ENCODE measurements around the gene SLC9C1. TPM values are rescaled to one million over a fixed set of nuclear protein-coding genes. Genes with fewer than 3 reads are reported as not detected.

Gene SLC9C1
- total RNA-seq, 1 donor from 2014 or later = 0.42 TPM

DNA sequence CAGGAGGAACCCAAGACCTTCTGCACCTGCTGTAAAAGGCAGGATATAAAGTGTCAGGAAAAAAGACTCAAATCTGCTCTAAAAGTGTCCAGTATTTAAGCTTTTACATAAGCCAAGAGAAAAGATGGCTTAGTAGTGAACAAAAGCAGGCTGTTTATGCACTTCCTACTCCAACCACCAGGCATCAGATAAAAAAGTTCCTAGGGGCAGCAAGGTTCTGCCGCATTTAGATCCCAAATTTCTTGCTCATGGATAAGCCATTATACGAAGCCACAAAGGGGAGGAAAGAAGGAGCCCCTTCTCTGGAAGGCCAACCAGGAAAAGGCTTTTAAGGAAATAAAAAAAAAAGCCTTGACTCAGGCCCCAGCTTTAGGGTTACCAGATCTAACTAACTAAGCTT lies 10.6 kb upstream of the SLC9C1 start:
- Mint-ChIP-seq H3K4me3 (no peak overlapping the region), H3K27me3 (ENCODE audit: low read depth) (no peaks in the 10 kb centered on the region), H3K4me1 (peaks cover 38% of the 10 kb centered on the region), H3K9me3 (peaks cover 5% of the 10 kb centered on the region), H3K27ac (ENCODE audit: unreplicated experiment) (no peak overlapping the region), H3K36me3 (ENCODE audit: low read depth) (no peaks in the 10 kb centered on the region)
- TF ChIP-seq, protein P1, sequence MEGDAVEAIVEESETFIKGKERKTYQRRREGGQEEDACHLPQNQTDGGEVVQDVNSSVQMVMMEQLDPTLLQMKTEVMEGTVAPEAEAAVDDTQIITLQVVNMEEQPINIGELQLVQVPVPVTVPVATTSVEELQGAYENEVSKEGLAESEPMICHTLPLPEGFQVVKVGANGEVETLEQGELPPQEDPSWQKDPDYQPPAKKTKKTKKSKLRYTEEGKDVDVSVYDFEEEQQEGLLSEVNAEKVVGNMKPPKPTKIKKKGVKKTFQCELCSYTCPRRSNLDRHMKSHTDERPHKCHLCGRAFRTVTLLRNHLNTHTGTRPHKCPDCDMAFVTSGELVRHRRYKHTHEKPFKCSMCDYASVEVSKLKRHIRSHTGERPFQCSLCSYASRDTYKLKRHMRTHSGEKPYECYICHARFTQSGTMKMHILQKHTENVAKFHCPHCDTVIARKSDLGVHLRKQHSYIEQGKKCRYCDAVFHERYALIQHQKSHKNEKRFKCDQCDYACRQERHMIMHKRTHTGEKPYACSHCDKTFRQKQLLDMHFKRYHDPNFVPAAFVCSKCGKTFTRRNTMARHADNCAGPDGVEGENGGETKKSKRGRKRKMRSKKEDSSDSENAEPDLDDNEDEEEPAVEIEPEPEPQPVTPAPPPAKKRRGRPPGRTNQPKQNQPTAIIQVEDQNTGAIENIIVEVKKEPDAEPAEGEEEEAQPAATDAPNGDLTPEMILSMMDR (conservative IDR thresholded peaks at IDR 0.05) = peak; percentile 56
- no peak for DNase-seq (ENCODE audit: low read depth, low spot score)

DNA sequence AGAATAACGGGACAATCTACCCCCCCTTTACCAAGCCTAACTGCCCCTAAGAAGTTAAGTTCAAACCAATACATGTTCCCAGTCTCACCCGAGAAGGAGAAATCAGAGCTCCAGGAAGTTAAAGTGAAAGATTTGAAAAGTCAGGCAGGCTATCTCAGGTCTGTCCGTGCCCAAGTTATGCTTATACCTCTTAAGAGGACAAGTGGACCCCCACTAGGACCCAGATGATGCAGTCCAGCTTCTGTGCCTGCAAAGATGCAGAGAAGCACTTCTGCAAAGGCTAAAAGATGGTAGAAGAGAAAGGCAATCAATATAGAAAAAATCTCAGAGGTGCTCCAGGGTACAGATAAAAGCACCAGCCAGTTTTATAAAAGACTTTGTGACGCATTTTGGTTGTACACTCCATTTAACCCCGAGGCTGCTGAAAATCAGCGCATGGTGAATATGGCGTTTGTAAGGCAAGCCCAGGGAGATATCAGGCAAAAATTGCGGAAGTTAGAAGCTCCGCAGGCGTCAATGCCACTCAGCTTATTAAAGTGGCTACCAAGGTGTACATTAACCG lies 9.8 kb upstream of the SLC9C1 start:
- no peaks in the 10 kb centered on the region for H3K36me3 Mint-ChIP-seq (ENCODE audit: low read depth)
- DNase-seq (ENCODE audit: low read depth, low spot score) = no peak

DNA sequence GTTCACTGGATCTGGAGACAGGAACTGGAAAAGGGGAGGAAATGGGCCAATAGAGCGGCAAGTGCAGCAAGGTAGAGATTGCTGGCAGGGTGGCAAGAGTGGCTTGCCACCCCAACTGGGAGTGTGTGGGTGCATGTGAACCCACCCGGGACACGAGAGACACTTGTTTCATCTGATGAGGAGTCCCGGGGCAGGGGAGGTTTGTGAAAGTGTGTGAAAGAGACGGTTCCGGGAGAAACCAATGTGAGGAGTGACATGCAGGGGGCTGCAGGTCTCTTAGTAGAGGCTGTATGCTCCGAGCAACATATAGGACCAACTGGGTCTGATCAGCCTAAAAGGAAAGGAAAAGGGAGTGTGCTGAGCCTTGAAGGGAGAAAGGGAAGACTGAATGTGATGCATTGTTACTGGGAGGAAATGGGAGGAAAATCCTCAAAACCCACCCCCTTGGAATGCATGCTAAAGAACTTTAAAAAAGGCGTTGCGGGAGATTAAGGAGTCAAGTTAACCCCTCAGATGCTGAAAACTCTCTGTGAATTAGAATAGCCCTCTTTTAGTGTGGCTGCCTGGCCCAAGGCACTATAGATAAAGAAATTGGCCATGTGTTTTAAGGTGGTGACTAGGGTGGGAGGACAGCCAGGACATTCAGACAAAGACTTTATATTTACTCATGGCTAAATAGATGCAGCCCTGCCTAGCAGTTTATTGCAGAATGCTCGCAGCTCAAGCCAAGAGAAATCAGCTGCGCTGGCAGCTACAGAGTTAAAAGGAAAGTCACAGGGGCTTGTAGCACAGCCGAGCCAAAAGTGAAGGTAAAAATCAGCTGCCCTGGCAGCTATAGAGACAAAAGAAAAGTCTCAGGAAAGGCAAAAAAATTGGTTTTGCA lies 9.1 kb upstream of the SLC9C1 start:
- H3K36me3 Mint-ChIP-seq (ENCODE audit: low read depth) = no peaks in the 10 kb centered on the region
- H3K4me3 Mint-ChIP-seq = no peak overlapping the region
- no peaks in the 10 kb centered on the region for H3K27me3 Mint-ChIP-seq (ENCODE audit: low read depth)
- H3K27ac Mint-ChIP-seq (ENCODE audit: unreplicated experiment) = no peak overlapping the region
- TF ChIP-seq, protein P1 (conservative IDR thresholded peaks at IDR 0.05) = no peak
- peaks cover 36% of the 10 kb centered on the region for H3K4me1 Mint-ChIP-seq
- H3K9me3 Mint-ChIP-seq = peaks cover 5% of the 10 kb centered on the region
- peak; percentile 38 for DNase-seq (ENCODE audit: low read depth, low spot score)

More for the DNA sequence above, 9.8 kb upstream of the SLC9C1 start:
- TF ChIP-seq, protein P1 (conservative IDR thresholded peaks at IDR 0.05) = no peak
- Mint-ChIP-seq H3K27ac (ENCODE audit: unreplicated experiment) (no peak overlapping the region), H3K9me3 (peaks cover 5% of the 10 kb centered on the region), H3K27me3 (ENCODE audit: low read depth) (no peaks in the 10 kb centered on the region), H3K4me3 (no peak overlapping the region), H3K4me1 (peaks cover 38% of the 10 kb centered on the region)

DNA sequence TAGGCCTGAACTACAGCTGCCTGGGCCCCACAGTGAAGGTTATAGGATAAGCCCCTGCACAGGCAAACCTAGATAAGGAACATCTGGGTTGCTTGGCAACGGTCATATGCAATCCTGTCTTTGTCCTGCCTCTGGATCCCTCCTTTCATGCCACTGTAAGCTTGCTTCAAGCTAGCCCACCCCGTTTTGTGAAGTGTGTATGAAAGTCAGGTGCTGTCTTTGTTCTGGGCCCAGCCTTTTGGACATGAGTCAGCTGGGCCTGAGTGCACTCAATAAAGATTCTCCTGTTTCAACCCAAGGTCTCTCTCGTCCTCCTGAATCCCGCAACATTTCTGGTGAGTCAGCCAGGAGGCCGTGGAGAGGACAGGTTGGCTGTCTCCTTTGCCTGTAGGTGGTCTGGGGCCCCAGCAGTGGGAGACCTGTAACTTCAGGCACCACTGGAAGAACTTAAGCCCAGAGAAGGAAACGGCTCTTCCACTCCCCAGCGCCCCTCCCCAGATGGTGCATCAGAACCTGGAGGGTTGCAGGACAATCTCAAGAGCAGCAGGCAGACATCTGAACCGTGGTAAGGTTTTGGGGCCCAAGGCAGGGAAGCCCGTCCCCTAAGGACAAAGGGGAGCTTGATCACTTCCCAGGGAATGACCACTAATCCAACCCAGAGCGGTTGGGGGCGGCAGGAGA lies 8.3 kb upstream of the SLC9C1 start:
- TF ChIP-seq, protein P1 (conservative IDR thresholded peaks at IDR 0.05) = no peak
- no peaks in the 10 kb centered on the region for H3K36me3 Mint-ChIP-seq (ENCODE audit: low read depth)
- H3K27me3 Mint-ChIP-seq (ENCODE audit: low read depth) = no peaks in the 10 kb centered on the region
- DNase-seq (ENCODE audit: low read depth, low spot score) = peak; percentile 26
- peaks cover 5% of the 10 kb centered on the region for H3K9me3 Mint-ChIP-seq
- H3K27ac Mint-ChIP-seq (ENCODE audit: unreplicated experiment) = no peak overlapping the region
- H3K4me3 Mint-ChIP-seq = no peak overlapping the region
- H3K4me1 Mint-ChIP-seq = peaks cover 36% of the 10 kb centered on the region

DNA sequence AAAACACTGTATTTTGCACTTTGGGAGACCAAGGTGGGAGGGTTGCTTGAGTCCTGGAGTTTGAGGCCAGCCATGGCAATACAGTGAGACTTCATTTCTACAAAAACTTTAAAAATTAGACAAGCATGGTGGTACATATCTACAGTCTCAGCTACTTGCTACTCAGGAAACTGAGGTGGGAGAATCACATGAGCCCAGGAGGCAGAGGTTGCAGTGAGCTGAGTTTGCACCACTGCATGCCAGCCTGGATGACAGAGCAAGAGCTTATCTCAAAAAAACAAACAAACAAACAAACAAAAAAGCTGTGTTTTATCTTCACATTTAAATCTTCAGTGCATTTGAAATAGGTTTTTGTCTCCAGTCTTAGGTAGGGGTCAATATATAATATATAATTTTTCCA lies 4.8 kb upstream of the SLC9C1 start:
- Mint-ChIP-seq H3K27ac (ENCODE audit: unreplicated experiment) (no peak overlapping the region), H3K9me3 (peaks cover 7% of the 10 kb centered on the region)

More for the DNA sequence above, 4.8 kb upstream of the SLC9C1 start:
- no peak overlapping the region for H3K4me3 Mint-ChIP-seq
- TF ChIP-seq, protein P1 (conservative IDR thresholded peaks at IDR 0.05) = no peak
- H3K4me1 Mint-ChIP-seq = peaks cover 47% of the 10 kb centered on the region
- no peak for DNase-seq (ENCODE audit: low read depth, low spot score)
- H3K36me3 Mint-ChIP-seq (ENCODE audit: low read depth) = no peaks in the 10 kb centered on the region
- no peaks in the 10 kb centered on the region for H3K27me3 Mint-ChIP-seq (ENCODE audit: low read depth)

Data from neural crest cell (in vitro differentiated cells).